ENCODE results near the gene CRYGD.
"Not testable (repeated sequence)": the region's sequence is repeated elsewhere in the genome, so short reads cannot be mapped to it uniquely, and the experiment has no call there.

The CRYGD gene

DNA sequence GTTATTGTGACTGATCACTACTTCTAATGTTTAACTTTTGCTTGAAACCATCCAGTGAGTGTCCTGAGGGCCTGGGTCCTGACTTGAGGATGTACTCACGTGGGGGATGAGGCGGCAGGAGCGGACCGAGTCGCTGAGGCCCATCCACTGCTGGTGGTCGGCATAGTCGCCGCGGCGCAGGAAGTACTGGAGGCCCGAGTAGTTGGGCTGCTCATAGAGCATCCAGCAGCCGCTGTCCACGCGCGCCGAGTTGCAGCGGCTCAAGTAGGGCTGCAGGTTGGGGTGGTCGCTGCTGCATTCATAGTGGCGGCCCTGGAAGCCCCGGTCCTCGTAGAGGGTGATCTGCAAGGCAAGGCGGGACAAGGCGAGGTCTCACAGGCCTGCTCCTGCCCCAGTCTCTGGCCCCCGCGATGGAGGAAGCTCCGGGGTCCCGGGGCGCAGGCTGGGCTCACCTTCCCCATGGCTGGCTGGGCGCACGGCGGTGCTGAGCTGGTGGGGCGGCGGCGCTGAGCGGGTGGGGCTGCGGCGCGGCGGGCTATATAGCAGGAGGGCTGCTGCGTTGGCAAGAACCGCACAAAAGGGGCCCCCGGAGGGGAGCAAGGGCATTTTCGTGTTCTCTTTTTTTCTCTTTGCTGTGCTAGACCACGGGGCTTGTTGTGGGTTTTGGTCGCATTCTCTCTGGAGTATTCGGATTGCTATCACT is at the start of gene CRYGD:
Gene CRYGD, minus strand, starts transcription at position 512 of the 703 bp plus-strand sequence. Its CDS starts 51 bp downstream, at position 461.
- in situ Hi-C loops (cut with MboI; ENCODE audit: low sequenced_read_pairs): not testable (repeated sequence)

DNA sequence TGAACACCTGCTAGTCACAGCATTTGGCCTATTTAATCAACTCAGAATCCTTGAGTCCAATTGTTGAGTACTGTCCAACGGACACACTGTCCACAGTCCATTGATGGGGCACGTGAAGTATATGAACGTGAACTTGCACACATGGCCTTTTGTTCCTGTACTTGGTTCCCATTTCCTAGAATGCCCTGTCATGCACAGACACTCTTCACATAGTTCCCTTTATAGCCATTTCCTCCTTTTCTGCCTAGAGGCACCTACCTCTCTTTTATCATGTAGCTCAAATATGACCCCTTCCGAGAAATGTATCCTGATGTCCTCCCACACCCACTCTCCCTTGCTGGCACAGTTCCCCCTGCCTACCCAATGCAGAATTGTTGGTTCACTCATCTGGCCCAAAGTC is 47.8 kb upstream of the CRYGD start:
- in situ Hi-C loops (cut with MboI; ENCODE audit: low sequenced_read_pairs): no loop called here

- in situ Hi-C loops (cut with MboI; ENCODE audit: low sequenced_read_pairs): no loop called here
Measured at GRCh38 chr2:208164951-208165755, 40.8 kb upstream of the CRYGD start.

DNA sequence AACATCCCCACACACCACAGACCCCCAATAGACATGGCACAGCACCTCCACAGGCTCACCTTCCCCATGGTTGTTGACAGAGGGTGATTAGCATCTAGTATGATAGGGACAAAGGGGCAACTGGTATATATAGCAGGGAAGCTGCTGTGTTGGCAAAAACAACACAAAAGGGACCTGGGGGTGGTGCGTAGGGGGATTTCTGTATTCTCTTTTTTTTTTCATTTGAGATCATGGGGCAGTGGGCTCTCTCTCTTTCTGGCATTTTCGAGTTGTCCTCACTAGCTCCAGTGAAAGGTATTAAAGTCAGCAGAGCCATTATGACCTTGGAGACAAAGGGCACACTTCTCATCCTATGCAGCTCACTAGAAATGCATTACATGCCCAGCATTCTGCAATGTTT is 39.2 kb upstream of the CRYGD start, which contains the start of gene CRYGA:
Gene CRYGA, minus strand, starts transcription at position 101 of the 400 bp plus-strand sequence. Its CDS starts 33 bp downstream, at position 68.
- in situ Hi-C loops (cut with MboI; ENCODE audit: low sequenced_read_pairs): no loop called here

DNA sequence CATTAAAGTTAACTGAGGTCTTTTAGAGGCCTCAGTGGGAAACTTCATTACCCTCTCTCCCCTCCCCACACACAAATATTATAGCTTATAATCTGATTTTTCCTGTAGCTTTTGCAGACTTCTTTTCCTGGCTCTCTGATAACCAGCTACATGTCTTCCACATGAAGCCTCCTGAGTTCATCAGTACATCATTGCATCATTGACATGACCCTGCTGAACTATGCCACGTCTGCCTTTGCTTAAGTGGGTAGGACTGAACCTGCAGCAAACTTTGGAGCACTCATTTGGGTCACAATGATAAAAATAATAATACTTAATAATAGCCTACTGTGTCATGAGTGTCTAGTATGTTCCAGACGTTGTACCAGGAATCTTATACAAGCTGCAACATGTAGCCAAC is 32.1 kb upstream of the CRYGD start:
- in situ Hi-C loops (cut with MboI; ENCODE audit: low sequenced_read_pairs): no loop called here

DNA sequence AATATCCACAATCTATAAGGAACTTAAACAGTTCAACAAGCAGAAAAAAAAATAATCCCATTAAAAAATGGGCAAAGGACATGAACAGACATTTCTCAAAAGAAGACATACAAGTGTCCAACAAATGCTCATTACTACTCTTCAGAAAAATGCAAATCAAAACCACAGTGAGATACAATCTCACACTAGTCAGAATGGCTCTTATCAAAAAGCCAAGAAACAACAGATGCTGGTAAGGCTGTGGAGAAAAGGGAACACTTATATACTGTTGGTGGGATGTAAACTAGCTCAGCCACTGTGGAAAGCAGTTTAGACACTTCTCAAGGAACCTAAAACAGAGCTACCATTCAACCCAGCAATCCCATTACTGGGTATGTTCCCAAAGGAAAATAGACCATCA is 28.8 kb upstream of the CRYGD start:
- in situ Hi-C loops (cut with MboI; ENCODE audit: low sequenced_read_pairs): no loop called here

DNA sequence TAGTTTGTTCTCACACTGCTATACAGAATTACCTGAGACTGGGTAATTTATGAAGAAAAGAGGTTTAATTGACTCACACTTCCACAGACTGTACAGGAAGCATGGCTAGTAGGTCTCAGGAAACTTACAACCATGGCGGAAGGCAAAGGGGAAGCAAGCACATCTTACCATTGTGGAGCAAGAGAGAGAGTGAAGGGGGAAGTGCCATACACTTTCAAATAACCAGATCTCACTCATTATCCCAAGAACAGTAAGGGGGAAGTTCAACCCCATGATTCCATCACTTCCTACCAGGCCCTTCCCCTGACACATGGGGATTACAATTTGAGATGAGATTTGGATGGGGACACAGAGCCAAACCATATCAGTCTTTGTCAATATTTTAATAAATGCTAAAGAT is 26.6 kb upstream of the CRYGD start:
- in situ Hi-C loops (cut with MboI; ENCODE audit: low sequenced_read_pairs): no loop called here

- in situ Hi-C loops (cut with MboI; ENCODE audit: low sequenced_read_pairs): no loop called here
Measured at GRCh38 chr2:208150094-208150493, 25.8 kb upstream of the CRYGD start.

- in situ Hi-C loops (cut with MboI; ENCODE audit: low sequenced_read_pairs): no loop called here
Measured at GRCh38 chr2:208148803-208149202, 24.5 kb upstream of the CRYGD start.

GRCh38 chr2:208147759-208148158 is 23.4 kb upstream of the CRYGD start:
- in situ Hi-C loops (cut with MboI; ENCODE audit: low sequenced_read_pairs): no loop called here

DNA sequence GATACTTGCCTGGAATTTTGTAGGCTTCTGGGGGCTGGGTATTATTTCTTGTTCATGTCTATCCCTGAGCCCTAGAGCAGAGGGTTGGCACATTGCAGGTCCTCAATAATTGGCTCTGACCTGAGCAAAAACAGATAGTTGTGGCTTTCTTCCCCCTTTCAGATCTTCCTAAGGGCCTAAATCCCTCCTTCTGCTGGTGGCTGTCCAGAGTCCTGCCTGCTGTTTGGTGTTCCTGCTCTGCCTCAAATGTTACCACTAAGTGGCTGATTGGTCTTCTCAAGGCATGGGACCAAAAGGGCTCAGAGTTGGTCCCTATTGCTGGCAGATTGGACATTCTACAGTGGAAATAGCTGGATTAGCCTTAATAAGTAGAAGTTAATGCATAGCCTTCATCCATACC is 22.7 kb upstream of the CRYGD start:
- in situ Hi-C loops (cut with MboI; ENCODE audit: low sequenced_read_pairs): no loop called here

GRCh38 chr2:208146006-208146405 is 21.7 kb upstream of the CRYGD start, which contains the start of gene CRYGB:
Gene CRYGB, minus strand, starts transcription at chr2:208146158. Its CDS starts 38 bp downstream, at chr2:208146120.
- in situ Hi-C loops (cut with MboI; ENCODE audit: low sequenced_read_pairs): no loop called here

DNA sequence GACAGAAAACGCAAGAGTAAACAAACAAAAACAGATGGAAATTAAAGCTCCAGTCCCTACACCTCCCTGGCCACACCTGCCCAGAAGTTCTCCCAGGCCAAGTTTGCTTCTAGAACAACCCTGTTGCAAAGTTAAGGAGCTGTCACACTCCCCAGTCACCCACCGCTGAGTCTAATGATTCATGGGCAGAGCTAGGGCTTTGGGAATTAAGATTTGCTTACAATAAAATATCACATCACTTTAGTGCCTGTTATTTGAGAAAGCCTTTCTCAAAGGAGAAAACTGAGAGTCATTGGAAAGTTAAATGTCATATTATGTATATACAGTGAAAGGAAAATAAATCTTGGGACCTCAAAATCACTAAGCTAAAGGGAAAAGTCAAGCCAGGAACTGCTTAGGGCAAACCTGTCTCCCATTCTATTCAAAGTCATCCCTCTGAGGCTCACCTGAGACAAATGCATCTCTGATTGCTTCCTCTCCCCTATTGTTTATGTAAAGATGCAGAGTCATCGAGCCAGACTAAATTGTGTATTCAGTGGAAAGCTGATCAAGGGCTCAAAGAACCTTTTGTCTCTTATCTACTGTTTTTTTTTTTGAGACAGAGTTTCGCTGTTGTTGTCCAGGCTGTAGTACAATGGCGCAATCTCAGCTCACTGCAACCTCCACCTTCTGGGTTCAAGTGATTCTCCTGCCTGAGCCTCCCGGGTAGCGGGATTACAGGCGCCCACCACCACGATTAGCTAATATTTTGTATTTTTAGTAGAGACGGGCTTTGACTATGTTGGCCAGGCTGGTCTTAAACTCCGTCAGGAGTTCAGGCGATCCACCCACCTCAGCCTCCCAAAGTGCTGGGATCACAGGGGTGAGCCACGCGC is 18.8 kb upstream of the CRYGD start:
- in situ Hi-C loops (cut with MboI; ENCODE audit: low sequenced_read_pairs): no loop called here

DNA sequence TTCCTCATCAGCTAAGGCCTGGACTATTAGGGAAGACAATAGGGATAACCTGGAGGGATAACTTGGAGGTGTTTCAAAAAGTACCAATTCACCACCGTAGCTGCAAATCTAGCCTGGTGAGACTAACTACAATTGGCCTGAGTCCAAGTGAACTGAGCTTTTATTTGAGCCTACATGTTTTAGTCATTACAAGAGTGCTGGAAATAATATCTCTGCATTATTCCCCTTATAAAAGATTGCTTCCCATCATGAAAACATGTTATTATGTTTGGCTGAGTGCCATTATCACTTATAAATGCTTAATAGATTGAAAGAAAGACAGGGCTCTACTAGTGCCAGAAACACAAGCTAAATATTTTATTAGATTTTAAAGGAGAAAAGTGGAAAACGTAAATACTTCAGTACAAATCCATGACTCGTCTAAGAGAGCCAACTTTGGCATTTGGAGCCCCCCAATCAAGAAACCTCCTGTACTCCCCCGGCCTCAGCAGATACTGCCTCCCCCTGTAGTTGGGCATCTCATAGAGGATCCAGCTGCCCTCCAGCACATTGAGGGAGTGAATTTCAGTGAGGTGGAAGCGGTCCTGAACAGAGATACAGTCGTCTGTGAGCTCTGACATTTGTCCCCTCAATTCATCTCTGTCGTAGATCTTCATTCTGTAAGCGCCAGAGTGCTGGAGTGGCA is 18.1 kb upstream of the CRYGD start:
- in situ Hi-C loops (cut with MboI; ENCODE audit: low sequenced_read_pairs): no loop called here

DNA sequence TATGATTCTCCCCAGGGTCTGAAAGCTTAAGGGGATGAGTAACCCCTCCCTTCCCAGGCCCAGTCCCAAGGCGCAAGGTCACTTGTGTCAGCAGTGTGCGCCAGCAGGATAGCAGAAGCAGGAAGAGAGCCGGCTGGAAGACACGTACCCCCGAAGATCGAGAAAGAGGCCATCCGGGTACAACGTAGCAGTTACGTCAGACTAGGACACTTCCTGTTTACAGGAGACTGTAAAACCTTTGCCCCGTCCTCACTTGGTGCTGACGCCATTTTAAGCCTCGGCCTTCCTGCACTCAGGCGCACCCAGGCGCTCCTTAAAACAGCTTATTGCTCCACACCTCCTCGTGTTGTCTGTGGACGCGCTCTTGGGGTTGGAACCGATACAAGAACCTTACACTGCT is 15.1 kb upstream of the CRYGD start:
- in situ Hi-C loops (cut with MboI; ENCODE audit: low sequenced_read_pairs): no loop called here

GRCh38 chr2:208138334-208138733 is 14.0 kb upstream of the CRYGD start:
- in situ Hi-C loops (cut with MboI; ENCODE audit: low sequenced_read_pairs): not testable (repeated sequence)

- in situ Hi-C loops (cut with MboI; ENCODE audit: low sequenced_read_pairs): no loop called here
Measured at GRCh38 chr2:208136716-208137094, 12.4 kb upstream of the CRYGD start.

- in situ Hi-C loops (cut with MboI; ENCODE audit: low sequenced_read_pairs): no loop called here
Measured at GRCh38 chr2:208135794-208136715, 11.7 kb upstream of the CRYGD start.

DNA sequence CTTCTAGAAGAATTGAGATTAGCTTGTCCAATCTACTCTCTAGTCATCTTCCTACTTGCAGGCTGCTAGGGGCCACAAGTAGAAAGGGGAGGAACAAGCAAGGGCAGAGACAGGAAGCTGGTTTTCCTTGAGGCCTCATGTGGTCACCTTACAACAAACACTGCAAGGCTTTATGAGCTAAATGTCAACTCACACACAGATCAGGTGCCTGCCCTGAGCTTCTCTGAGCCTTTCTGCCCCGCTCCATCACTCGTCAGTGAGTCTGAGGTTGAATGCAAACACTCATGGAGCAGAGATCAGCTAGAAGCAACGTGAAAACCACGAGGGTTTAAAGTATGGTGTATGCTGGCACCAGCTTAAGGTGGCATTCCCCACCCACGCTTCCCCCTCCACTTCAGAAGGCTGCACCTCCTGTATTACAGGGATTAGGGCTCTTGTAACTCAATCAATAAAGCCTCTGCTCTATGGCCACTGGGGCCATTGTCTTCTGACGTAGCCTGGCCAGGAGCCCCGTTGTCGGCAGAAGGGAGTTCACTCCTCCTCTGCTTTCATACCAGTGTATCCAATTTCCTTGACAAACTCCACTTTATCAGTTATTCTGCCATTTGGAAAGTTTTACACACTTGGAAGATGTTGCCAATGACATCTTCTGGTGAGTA is 10.7 kb upstream of the CRYGD start:
- in situ Hi-C loops (cut with MboI; ENCODE audit: low sequenced_read_pairs): no loop called here
